ENCODE results near the gene SIK3. TPM values are rescaled to one million over a fixed set of nuclear protein-coding genes. Genes with fewer than 3 reads are reported as not detected.

SIK3 gene
- total and polyA plus RNA-seq, 3 experiments from 2014 or later = 33.9 to 48.7 (median 42.8) TPM

DNA sequence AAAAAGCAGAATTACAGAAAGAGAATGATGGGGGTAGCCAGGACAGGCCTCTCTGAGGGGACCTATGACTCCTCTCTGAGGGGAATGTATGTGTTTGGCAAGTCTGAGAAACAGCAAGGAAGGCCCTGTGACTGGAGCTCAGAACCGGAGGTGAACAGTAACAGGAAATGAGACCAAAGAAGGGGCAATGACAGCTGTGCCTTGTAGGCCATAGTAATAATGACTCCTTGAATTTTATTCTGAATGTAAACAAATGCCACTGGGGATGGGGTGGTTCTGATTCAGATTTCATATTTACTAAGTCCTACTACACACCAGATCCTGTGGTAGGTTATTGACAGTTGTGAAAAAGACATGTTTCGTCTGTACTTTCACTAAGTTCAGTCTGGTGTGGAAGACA lies 208.0 kb downstream of the SIK3 start:
- H3K4me3 Mint-ChIP-seq = peak overlapping the region in 3 of 7 donors; percentile 10 to 23 (median 22)
- H3K27ac ChIP-seq (ENCODE audit: low read depth, low read length) = no peak overlapping the region

DNA sequence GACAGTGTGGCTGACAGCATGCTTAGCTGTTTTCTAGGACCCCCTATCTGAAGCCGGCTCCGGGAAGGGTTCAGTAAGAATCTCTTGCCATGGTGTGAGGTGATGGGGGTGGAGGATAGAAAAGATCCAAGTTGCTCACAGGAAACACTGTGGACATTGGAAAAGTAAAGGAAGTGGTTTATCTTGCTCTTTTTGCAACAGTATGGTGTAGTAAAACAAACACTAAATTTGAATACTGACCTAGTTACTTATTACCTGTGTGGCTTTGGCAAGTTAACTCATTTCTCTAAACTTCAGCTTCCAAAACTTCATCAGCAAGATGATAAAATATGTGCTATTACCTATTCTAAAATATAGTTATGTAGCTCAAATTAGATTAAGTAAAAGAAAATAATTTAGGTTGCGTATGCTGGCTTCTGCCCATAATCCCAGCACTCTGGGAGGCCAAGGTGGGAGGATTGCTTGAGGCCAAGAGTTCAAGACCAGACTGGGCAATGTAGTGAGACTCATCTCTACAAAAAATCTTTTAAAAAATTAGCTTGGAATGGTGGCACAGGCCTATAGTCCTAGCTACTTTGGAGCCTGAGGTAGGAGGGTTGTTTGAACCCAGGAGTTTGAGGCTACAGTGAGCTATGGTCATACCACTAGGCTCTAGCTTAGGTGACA lies 209.2 kb downstream of the SIK3 start:
- peaks cover 25 to 39% (median 36%) of the 10 kb centered on the region in 3 donors for H3K4me1 Mint-ChIP-seq
- H3K27ac ChIP-seq (ENCODE audit: low read depth, low read length) = no peak overlapping the region
- no peak overlapping the region for H3K4me3 Mint-ChIP-seq
- no peaks in the 10 kb centered on the region for H3K27me3 ChIP-seq (ENCODE audit: insufficient read depth, low read length, poor library complexity, severe bottlenecking)
- peaks cover 12% of the 10 kb centered on the region for H3K4me1 ChIP-seq (ENCODE audit: insufficient read depth, low read length)
- peaks cover 3% of the 10 kb centered on the region for H3K36me3 ChIP-seq (ENCODE audit: insufficient read depth, low read length)
- H3K9me3 Mint-ChIP-seq = no peaks in the 10 kb centered on the region
- H3K36me3 Mint-ChIP-seq = peaks cover 7 to 51% (median 13%) of the 10 kb centered on the region in 3 donors
- H3K9me3 ChIP-seq (ENCODE audit: low read length) = no peaks in the 10 kb centered on the region
- no peak overlapping the region for H3K4me3 ChIP-seq (ENCODE audit: low read length)
- no peaks in the 10 kb centered on the region for H3K27me3 Mint-ChIP-seq
- POLR2A ChIA-PET = interaction anchor here (0.6 kb wide), 1 partner anchor 108 kb away, joined by 5 read pairs; no protein-coding TSS in a partner anchor
- H3K27ac Mint-ChIP-seq = peak overlapping the region in 5 of 8 donors; percentile 23 to 81 (median 38)
- CTCF ChIA-PET = interaction anchor here (0.6 to 3.0 kb wide), 5 partner anchors 9 to 249 kb away, joined by 3 to 10 read pairs (median 3); no protein-coding TSS in a partner anchor
- DNase-seq = no peak

More for the DNA sequence above, 208.0 kb downstream of the SIK3 start:
- Histone ChIP-seq H3K27me3 (ENCODE audit: insufficient read depth, low read length, poor library complexity, severe bottlenecking) (no peaks in the 10 kb centered on the region), H3K36me3 (ENCODE audit: insufficient read depth, low read length) (peaks cover 3% of the 10 kb centered on the region), H3K4me1 (ENCODE audit: insufficient read depth, low read length) (peaks cover 12% of the 10 kb centered on the region), H3K4me3 (ENCODE audit: low read length) (no peak overlapping the region), H3K9me3 (ENCODE audit: low read length) (no peaks in the 10 kb centered on the region)
- peaks cover 8 to 61% (median 19%) of the 10 kb centered on the region in 3 donors for H3K36me3 Mint-ChIP-seq
- ChIA-PET POLR2A (interaction anchor here (1.0 kb wide), 1 partner anchor 208 kb away, joined by 3 read pairs; the partner anchor contains the start of gene SIK3), CTCF (interaction anchor here (0.7 to 3.0 kb wide), 5 partner anchors 11 to 216 kb away, joined by 3 to 10 read pairs (median 4); partner anchors contain the start of gene APOA5)
- no peaks in the 10 kb centered on the region for H3K9me3 Mint-ChIP-seq
- peak in 2 of 5 donors; percentile 8 to 47 for DNase-seq
- H3K27me3 Mint-ChIP-seq = no peaks in the 10 kb centered on the region
- peak overlapping the region; percentile 56 to 90 (median 74) for H3K27ac Mint-ChIP-seq
- H3K4me1 Mint-ChIP-seq = peaks cover 27 to 39% (median 39%) of the 10 kb centered on the region in 3 donors

DNA sequence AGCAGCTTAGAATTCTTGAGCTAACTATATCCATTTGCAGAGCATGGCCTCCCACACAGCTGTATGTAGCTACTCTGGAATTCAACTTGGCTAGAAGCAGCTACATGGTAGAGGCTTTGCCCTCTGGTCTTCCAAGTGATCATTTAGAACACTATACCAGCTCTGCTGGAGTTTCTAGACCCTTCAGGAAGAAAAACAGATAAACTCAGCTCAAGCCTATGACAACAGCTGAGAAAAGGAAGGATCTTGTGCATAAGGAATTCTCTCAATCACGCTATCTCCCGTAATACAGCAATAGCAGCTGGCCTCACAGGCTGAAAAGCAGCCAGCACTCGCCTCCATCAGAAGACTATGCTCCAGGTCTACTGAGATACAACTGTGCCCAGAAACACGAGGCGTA lies 210.2 kb downstream of the SIK3 start:
- Histone ChIP-seq H3K9me3 (ENCODE audit: low read length) (no peaks in the 10 kb centered on the region), H3K27ac (ENCODE audit: low read depth, low read length) (no peak overlapping the region), H3K4me1 (ENCODE audit: insufficient read depth, low read length) (peaks cover 12% of the 10 kb centered on the region), H3K36me3 (ENCODE audit: insufficient read depth, low read length) (peaks cover 3% of the 10 kb centered on the region), H3K4me3 (ENCODE audit: low read length) (no peak overlapping the region), H3K27me3 (ENCODE audit: insufficient read depth, low read length, poor library complexity, severe bottlenecking) (no peaks in the 10 kb centered on the region)
- DNase-seq = no peak
- ChIA-PET POLR2A (interaction anchor here (0.6 kb wide), 1 partner anchor 216 kb away, joined by 9 read pairs; no protein-coding TSS in a partner anchor), CTCF (interaction anchor here (1.3 to 3.0 kb wide), 4 partner anchors 8 to 238 kb away, joined by 3 to 10 read pairs (median 5); no protein-coding TSS in a partner anchor)
- Mint-ChIP-seq H3K27ac (peak overlapping the region in 4 of 8 donors; percentile 42 to 81 (median 72)), H3K27me3 (no peaks in the 10 kb centered on the region), H3K9me3 (no peaks in the 10 kb centered on the region), H3K4me3 (no peak overlapping the region), H3K4me1 (peaks cover 25 to 38% (median 36%) of the 10 kb centered on the region in 3 donors), H3K36me3 (peaks cover 4 to 43% (median 7%) of the 10 kb centered on the region in 3 donors)

DNA sequence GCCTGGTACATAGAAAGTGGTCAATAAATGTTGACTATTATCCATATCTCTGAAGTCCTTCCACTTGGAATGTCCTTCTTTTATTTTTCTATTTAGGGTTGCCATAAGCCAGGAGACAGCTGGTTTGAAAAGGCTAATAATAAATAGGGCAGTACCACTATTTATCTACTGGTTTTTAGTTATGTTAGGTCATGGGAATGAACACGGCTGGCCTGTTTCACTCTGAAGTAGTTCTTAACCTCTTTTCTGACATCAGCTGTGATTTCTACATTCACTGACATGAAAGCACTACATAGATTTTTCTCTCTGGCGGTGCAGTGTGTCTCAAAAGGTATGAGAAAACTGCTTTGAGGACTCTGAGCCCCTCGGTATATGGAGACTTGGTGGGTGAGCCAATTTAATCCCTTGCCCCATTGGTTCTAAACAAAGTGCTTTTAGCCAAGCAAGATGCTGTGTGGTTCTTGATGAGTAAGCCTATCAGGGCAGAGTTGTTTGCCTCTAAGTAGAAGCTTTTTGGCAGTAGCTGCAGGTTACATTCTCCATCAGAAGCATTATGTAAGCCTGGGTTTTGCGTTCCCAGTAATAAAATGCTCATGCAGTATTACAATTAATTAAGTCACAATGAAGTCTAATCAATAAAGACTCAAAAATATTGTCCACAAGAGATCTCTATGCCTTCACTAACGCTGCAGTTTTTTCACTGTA lies 212.1 kb downstream of the SIK3 start:
- no peaks in the 10 kb centered on the region for H3K9me3 Mint-ChIP-seq
- peaks cover 17 to 29% (median 25%) of the 10 kb centered on the region in 3 donors for H3K4me1 Mint-ChIP-seq
- Histone ChIP-seq H3K4me3 (ENCODE audit: low read length) (no peak overlapping the region), H3K4me1 (ENCODE audit: insufficient read depth, low read length) (peaks cover 12% of the 10 kb centered on the region), H3K27ac (ENCODE audit: low read depth, low read length) (no peak overlapping the region), H3K9me3 (ENCODE audit: low read length) (no peaks in the 10 kb centered on the region), H3K36me3 (ENCODE audit: insufficient read depth, low read length) (no peaks in the 10 kb centered on the region), H3K27me3 (ENCODE audit: insufficient read depth, low read length, poor library complexity, severe bottlenecking) (no peaks in the 10 kb centered on the region)
- H3K4me3 Mint-ChIP-seq = no peak overlapping the region
- no peak for DNase-seq
- POLR2A ChIA-PET = no interaction called here
- CTCF ChIA-PET = interaction anchor here (0.9 kb wide), 1 partner anchor 213 kb away, joined by 3 read pairs; no protein-coding TSS in a partner anchor
- no peaks in the 10 kb centered on the region for H3K27me3 Mint-ChIP-seq
- peaks cover 0 to 37% (median 2%) of the 10 kb centered on the region in 3 donors for H3K36me3 Mint-ChIP-seq
- peak overlapping the region in 7 of 8 donors; percentile 32 to 72 (median 42) for H3K27ac Mint-ChIP-seq

DNA sequence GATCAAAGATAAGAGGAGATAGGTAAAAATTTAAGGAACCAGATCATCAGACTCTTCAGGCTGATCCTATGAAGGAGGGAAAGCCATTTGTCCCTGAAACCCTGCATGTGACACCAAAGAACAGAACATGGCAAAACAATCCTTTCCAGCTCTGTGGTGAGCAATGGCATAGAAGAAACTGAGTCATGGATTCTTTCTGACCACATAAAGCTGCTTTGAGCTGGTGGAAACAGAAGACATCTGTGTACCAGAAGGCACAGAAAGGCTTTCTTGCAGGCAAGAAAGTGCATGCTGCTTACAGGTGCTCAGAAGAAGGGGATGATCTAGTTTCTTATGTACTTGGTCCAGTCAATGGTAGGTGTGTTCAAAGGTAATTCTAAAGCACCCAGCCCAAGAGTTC lies 215.8 kb downstream of the SIK3 start:
- H3K36me3 Mint-ChIP-seq = peaks cover 0 to 37% (median 2%) of the 10 kb centered on the region in 3 donors
- Histone ChIP-seq H3K9me3 (ENCODE audit: low read length) (no peaks in the 10 kb centered on the region), H3K36me3 (ENCODE audit: insufficient read depth, low read length) (no peaks in the 10 kb centered on the region), H3K4me1 (ENCODE audit: insufficient read depth, low read length) (no peaks in the 10 kb centered on the region), H3K27me3 (ENCODE audit: insufficient read depth, low read length, poor library complexity, severe bottlenecking) (no peaks in the 10 kb centered on the region), H3K4me3 (ENCODE audit: low read length) (no peak overlapping the region), H3K27ac (ENCODE audit: low read depth, low read length) (no peak overlapping the region)
- peak overlapping the region in 6 of 8 donors; percentile 0 to 62 (median 45) for H3K27ac Mint-ChIP-seq
- peaks cover 9 to 20% (median 13%) of the 10 kb centered on the region in 3 donors for H3K4me1 Mint-ChIP-seq
- DNase-seq = no peak
- no peak overlapping the region for H3K4me3 Mint-ChIP-seq
- ChIA-PET CTCF (interaction anchor here (1.3 to 4.7 kb wide), 4 partner anchors 28 to 223 kb away, joined by 3 to 42 read pairs (median 4); no protein-coding TSS in a partner anchor), POLR2A (no interaction called here)
- no peaks in the 10 kb centered on the region for H3K27me3 Mint-ChIP-seq
- H3K9me3 Mint-ChIP-seq = no peaks in the 10 kb centered on the region

DNA sequence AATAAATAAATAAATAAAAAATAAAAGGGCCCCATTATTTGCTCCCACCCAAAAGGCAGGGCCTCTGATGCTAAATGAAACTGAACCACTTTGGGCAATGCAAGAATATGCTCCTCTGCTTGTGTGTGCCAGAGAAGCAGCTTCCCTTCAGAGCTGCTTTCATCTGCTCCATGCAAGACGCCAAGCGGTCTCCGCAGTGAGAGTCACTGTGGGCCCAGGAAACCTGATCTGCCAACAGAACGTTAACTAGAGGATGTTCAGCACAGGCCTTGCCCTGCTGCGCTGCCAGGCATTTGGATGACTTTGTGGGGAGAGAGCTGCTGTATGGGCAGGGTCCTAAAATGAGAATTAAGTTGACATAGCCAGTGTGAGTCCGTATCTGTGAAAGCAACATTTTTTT lies 217.1 kb downstream of the SIK3 start:
- peaks cover 0 to 39% (median 4%) of the 10 kb centered on the region in 3 donors for H3K36me3 Mint-ChIP-seq
- CTCF ChIA-PET = interaction anchor here (0.9 to 4.7 kb wide), 8 partner anchors 11 to 228 kb away, joined by 3 to 42 read pairs (median 4); partner anchors contain the start of gene SIK3

DNA sequence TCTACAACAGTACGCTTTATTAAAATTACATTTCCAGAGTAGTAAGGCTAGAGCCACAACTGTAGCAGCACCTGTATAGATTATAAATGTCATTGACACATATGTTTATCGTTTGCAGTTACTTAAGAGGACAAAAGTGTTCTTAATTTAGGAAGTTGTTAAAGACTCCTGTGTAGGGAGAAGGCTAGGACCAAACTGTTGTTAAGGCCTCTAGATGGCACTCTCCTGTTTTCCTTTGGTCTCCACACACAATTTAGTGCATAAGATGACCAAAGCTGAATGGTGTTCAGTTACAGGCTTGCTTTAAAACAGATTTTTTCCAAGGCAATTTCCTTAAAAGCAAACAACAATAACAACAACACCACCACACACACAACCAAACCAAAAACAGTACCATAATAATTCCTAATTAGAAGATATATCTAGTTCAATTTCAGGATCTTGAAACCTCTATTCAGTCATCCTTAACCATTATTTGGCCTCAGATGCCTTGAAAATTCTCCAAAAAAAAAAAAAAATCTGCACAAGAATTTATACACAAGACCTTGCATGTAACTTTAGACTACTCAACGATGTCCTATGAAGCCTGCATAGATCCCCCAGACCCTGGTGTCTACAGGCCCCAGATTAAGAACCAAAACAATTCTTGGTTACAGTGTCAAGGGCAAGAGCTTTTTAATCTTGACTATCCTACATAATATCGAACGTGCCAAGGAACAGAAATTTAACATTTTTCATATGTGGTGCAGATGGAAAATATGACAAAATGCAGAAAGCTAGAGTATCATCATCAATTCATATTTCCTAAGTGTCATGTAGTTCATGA lies 218.2 kb downstream of the SIK3 start:
- no peaks in the 10 kb centered on the region for H3K9me3 Mint-ChIP-seq
- peak overlapping the region in 6 of 8 donors; percentile 31 to 82 (median 71) for H3K27ac Mint-ChIP-seq
- Histone ChIP-seq H3K27ac (ENCODE audit: low read depth, low read length) (no peak overlapping the region), H3K36me3 (ENCODE audit: insufficient read depth, low read length) (peaks cover 3% of the 10 kb centered on the region), H3K9me3 (ENCODE audit: low read length) (no peaks in the 10 kb centered on the region), H3K4me3 (ENCODE audit: low read length) (no peak overlapping the region), H3K27me3 (ENCODE audit: insufficient read depth, low read length, poor library complexity, severe bottlenecking) (no peaks in the 10 kb centered on the region), H3K4me1 (ENCODE audit: insufficient read depth, low read length) (no peaks in the 10 kb centered on the region)
- ChIA-PET CTCF (interaction anchor here (0.7 to 4.7 kb wide), 18 partner anchors 9 to 266 kb away, joined by 3 to 42 read pairs (median 5); partner anchors contain the start of genes APOA1, APOA5 and SIK3), POLR2A (interaction anchor here (1.1 kb wide), 1 partner anchor 226 kb away, joined by 3 read pairs; no protein-coding TSS in a partner anchor)
- DNase-seq = peak in 2 of 5 donors; percentile 29 to 47
- H3K4me1 Mint-ChIP-seq = peaks cover 9 to 20% (median 13%) of the 10 kb centered on the region in 3 donors
- peaks cover 0 to 1% of the 10 kb centered on the region in 2 donors for H3K27me3 Mint-ChIP-seq
- H3K4me3 Mint-ChIP-seq = no peak overlapping the region
- H3K36me3 Mint-ChIP-seq = peaks cover 0 to 45% (median 9%) of the 10 kb centered on the region in 3 donors

More for the DNA sequence above, 217.1 kb downstream of the SIK3 start:
- H3K4me3 Mint-ChIP-seq = no peak overlapping the region
- Histone ChIP-seq H3K9me3 (ENCODE audit: low read length) (no peaks in the 10 kb centered on the region), H3K27me3 (ENCODE audit: insufficient read depth, low read length, poor library complexity, severe bottlenecking) (no peaks in the 10 kb centered on the region), H3K4me1 (ENCODE audit: insufficient read depth, low read length) (no peaks in the 10 kb centered on the region), H3K27ac (ENCODE audit: low read depth, low read length) (no peak overlapping the region), H3K4me3 (ENCODE audit: low read length) (no peak overlapping the region), H3K36me3 (ENCODE audit: insufficient read depth, low read length) (no peaks in the 10 kb centered on the region)
- POLR2A ChIA-PET = no interaction called here
- H3K4me1 Mint-ChIP-seq = peaks cover 9 to 20% (median 13%) of the 10 kb centered on the region in 3 donors
- H3K27me3 Mint-ChIP-seq = no peaks in the 10 kb centered on the region
- no peaks in the 10 kb centered on the region for H3K9me3 Mint-ChIP-seq
- no peak for DNase-seq
- peak overlapping the region in 3 of 8 donors; percentile 49 to 83 (median 73) for H3K27ac Mint-ChIP-seq

All from CD8-positive, alpha-beta memory T cell (primary cell).